ENCODE measurements around the gene STXBP2. TPM values are rescaled to one million over a fixed set of nuclear protein-coding genes. Genes with fewer than 3 reads are reported as not detected.
A peak's percentile ranks its signal among the peaks of the same experiment; 100 is the strongest.

STXBP2 gene
- polyA plus RNA-seq, 3 donors = 60.0 to 69.0 (median 61.0) TPM

DNA sequence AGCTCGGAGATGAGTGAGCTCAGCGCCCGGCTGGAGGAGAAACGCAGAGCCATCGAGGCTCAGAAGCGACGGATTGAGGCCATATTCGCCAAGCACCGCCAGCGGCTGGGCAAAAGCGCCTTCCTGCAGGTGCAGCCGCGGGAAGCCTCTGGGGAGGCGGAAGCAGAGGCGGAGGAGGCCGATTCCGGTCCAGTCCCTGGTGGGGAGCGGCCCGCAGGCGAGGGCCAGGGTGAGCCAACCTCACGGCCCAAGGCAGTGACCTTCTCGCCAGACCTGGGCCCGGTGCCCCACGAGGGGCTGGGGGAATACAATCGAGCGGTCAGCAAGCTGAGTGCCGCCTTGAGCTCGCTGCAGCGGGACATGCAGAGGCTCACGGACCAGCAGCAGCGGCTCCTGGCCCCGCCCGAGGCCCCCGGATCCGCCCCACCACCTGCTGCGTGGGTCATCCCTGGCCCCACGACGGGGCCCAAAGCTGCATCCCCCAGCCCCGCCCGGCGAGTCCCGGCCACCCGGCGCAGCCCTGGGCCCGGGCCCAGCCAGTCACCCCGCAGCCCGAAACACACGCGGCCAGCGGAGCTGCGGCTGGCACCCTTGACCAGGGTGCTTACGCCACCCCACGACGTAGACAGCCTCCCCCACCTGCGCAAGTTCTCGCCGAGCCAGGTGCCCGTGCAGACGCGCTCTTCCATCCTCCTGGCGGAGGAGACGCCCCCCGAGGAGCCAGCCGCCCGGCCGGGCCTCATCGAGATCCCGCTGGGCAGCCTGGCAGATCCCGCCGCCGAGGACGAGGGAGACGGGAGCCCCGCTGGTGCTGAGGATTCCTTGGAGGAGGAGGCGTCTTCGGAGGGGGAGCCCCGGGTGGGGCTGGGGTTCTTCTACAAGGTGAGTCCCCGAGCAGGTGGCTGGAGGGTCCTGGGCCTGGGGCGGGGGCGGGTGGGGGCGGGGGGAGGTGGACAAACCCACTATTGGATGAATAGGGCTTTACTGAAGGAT, 24.3 kb upstream of the STXBP2 start:
- DNase-seq (ENCODE audit: low read depth in 3 of 3, low spot score in 2 of 3) = no peak

DNA sequence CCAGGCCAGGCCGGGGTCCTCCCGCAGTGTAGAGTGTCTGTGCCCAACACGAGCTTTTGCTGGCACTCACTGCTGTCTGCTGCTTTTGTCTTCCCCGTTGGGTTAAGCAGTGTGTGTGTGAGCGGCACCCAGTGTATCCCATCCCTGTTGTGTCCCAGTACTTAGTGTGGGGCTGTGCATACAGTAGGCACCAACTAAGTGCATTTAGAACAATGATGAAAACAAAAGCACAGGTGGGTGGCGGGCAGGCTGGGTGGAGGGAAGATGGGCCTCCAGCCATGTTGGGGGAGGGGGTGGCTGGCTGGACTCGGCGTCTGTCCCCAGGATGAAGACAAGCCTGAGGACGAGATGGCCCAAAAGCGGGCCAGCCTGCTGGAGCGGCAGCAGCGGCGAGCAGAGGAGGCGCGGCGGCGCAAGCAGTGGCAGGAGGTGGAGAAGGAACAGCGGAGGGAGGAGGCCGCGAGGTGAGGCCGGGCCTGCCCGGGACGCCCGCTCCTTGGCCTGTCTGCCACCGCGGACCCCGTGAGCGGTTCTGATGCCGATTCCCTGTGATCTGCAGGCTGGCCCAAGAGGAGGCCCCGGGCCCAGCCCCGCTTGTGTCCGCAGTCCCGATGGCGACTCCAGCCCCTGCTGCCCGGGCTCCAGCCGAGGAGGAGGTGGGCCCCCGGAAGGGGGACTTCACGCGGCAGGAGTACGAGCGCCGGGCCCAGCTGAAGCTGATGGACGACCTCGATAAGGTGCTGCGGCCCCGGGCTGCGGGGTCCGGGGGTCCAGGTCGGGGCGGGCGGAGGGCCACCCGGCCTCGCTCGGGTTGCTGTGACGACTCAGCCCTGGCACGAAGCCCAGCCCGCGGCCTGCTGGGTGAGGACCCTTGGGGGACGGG, 21.8 kb upstream of the STXBP2 start:
- DNase-seq (ENCODE audit: low read depth in 3 of 3, low spot score in 2 of 3) = no peak

DNA sequence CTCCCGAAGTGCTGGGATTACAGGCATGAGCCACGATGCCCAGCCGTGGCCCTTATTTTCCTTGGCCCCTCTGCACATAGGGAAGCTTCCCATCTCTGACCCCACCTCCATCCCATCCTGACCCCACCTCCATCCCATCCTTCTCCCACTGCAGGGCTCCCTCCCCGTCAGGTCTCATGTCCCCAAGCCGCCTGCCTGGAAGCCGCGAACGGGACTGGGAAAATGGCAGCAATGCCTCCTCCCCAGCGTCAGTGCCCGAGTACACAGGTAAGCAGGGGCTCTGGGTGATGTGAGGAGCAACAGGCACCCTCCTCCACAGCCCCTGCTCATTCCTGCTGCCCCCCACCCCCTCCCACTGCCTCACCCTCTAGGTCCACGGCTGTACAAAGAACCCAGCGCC, 19.7 kb upstream of the STXBP2 start:
- DNase-seq (ENCODE audit: low read depth in 3 of 3, low spot score in 2 of 3) = no peak

DNA sequence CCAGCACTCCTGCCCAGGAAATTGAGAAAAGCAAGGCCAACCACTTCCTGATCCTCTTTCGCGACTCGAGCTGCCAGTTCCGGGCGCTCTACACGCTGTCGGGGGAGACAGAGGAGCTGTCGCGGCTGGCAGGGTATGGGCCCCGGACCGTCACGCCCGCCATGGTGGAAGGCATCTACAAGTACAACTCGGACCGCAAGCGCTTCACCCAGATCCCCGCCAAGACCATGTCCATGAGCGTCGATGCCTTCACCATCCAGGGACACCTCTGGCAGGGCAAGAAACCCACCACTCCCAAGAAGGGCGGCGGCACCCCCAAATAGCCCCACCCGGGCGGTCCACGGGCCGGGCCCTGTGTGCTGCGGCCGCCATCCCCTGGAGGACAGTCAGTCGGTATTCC, 19.2 kb upstream of the STXBP2 start:
- no peak for DNase-seq (ENCODE audit: low read depth in 3 of 3, low spot score in 2 of 3)

DNA sequence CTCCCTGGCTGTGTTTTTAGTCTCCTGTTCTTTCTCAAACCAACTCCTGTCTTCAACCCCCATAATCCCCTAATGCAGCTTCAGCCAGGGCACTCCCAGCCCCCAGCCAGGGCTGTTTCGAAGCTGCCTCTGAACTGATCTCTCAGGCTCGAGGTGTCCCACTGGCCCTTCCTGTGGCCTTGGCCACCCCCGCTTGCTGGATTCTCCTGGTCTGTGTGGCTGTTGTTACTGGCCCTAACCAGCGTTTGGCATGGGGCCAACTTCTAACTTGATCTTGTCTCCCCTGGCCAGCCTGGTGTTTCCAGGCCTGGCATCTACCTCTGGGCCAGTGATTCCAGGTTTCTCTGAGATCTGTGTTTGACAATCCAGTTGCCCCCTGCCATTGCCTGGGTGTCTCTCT, 18.6 kb upstream of the STXBP2 start:
- DNase-seq (ENCODE audit: low read depth in 3 of 3, low spot score in 2 of 3) = no peak

DNA sequence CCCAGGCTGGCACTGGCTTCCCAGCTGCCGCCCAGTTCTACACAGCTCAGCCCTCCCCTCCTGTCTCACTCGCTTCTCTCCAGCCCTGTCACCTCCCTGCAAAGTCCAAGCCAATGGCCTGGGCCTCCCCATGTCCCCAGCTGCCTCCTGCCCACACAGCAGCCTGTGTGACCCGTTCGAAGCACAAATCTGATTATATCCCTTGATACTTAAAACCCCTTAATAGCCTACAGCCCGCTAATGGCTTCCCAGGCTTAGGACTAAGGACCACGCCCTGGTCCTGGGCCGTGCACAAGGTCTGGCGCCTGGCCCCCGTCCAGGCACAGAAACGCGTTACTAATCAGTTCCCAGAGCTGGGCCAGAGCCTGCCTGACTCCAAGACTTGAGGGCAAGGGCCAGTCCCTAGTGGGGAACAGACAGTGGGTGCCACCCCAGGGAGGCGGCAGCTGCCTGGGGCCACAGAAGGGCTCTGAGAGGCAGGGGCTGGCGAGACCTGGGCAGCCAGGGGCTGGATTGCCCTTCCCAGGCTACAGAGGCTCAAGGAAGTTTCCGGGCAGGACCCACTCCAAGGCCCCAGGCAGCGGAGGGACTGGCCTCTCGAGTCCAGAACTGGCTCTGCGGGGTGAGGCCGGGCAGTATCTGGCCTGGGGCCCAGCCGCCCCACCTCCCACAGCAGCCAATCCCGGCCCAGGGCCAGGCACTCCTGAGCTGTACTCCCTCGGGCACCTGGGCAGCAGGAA, 18.0 kb upstream of the STXBP2 start:
- DNase-seq (ENCODE audit: low read depth in 3 of 3, low spot score in 2 of 3) = no peak

DNA sequence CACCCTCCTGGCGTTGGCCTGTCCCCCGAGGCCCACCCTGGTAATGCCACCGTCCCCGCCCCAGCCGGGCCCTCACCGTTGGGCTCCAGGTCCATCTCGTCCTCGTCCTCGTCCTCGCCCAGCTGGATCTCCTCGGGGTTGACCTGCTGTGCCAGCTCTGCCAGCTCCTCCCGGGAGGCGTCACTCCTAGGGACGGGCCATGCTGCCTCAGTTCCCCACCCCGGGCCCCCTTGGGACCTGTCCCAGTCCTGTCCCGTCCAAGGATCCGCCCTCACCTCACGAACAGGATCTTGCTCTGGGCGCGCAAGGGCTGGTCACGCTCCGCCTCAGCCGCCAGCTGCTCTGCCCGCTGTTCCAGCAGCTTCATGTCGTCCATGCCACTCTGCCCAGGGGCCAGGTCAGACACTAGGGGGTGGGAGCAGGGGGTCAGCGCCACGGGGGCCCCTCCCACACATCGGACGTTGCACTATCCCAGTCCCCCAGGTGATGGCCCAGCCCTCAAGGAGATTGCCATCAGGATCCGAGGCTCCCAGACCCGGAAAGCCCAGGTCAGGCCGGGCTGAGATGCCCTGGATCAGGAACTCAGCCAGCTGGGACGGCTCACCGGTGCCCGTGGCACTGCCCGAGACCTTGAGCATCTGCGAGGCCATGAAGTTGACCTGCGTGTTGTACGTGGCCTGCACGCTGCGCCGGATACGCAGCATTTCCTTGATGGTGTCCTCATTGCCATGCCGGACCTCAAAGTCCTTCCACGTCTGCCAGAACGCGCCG, 17.1 kb upstream of the STXBP2 start:
- no peak for DNase-seq (ENCODE audit: low read depth in 3 of 3, low spot score in 2 of 3)

DNA sequence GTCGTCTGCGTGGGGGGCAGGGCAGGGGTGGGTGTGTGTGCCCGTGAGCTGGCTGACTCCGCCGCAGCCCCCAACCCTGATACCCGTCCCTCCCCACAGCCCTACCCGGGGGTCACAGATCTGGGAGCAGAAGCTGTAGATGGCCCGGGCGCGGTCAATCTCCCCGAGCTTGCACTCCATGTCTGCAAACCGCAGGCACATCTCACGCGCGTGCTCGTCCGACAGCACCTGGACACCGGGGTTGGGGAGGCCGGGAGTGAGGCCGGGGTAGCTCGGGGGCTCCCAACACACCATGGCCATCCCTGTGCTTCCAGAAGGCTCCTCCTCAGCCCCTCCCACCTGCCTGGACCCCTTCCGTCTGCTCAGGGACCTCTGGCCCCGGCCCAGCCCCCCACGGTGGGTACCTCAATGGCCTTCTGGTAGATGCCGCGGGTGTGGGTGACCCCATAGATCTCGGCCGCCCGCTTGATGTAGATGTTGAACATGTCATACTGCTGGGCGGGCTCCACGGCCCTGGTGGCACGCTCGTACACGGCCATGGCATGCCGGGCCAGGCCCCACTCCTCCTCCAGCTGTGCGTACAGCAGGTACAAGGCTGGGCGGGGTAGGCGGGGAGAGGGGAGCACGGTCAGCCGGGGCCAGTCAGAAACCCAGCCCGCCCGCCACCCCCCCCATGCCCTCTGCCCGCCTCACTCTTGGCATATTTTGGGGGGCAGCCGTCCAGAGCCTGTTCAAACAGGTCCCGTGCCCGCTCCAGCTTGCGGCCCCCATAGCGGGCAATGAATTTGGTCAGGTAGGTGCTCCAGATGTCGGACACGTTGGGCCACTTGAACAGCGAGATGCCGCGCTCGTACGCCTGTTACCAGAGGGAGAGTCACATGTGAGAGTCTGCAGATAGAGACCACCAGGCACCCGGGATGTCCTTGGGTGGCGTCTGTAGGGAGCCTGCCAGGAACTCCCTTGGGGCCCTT, 16.2 kb upstream of the STXBP2 start:
- DNase-seq (ENCODE audit: low read depth in 3 of 3, low spot score in 2 of 3) = no peak

DNA sequence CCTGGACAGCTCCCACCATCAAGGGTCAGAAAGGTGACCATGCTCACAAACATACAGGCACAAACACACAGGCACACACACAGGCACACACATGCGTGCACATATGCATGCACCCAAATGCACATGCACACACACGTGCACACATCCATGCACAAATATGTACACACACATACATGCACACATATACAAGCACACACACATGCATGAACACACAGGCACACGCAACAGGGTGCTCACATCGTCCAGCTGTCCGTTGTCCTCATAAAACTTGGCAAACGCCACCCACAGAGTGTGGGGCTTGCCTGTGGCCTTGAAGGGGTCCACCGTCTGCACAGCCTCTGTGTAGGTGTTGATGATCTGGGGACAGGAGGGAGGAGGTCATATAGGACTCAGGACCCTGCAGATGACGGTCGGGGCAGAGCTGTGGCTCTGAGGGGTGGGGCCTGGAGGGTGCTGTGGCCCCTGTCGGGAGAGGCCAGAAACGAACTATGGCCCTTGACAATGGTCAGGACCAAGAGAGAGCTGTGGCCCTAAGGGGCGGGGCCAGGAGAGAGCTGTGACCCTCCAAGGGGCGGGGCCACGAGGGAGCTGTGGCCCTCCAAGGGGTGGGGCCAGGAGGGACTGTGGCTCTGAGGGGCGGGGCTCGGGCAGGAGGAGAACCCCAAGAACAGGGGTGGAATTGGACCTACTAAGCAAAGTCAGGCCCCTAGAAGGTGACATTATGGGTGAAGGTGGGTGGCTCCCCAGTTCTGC, 13.8 kb upstream of the STXBP2 start:
- DNase-seq (ENCODE audit: low read depth in 3 of 3, low spot score in 2 of 3) = no peak

DNA sequence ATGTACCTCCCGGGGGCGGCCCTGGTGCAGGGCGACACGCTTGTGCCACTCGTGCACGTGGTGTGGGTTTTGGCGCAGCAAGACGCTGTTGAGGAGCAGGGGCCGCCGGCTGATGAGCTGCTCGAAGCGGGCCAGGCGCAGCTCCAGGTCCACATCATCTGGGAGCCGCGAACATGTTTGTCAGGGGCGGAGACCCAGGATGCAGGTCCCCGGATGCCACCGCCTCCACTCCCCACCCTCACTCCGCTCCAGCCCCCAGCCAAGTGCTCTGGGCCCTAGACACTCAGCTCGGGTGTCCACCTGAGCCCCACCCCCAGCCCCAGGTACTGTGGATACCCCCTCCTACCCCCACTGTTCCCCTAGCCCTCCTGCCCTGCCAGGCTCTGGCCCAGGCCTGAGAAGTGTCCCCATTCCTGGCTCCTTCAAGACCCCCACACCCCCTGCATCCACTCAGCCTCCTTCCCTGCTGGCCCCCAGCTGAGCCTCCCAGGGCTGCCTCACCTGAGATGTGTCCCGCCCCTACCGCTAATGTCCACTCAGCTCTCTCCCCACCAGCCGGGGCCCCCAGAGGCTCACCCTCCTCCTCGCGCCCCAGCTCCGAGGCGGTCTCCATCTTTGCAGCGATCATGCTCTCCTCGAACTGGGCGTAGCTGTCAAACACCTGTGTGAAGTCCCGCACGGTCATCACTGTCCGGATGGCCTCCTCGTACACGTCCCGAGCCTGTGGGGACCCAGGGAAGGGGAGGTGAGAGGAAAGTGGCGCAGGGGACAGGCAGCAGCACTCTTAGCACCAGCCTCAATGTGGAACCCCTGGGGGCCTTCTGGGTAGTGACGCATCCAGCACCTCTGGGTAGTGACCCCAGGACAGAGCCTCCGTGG, 12.9 kb upstream of the STXBP2 start:
- no peak for DNase-seq (ENCODE audit: low read depth in 3 of 3, low spot score in 2 of 3)

DNA sequence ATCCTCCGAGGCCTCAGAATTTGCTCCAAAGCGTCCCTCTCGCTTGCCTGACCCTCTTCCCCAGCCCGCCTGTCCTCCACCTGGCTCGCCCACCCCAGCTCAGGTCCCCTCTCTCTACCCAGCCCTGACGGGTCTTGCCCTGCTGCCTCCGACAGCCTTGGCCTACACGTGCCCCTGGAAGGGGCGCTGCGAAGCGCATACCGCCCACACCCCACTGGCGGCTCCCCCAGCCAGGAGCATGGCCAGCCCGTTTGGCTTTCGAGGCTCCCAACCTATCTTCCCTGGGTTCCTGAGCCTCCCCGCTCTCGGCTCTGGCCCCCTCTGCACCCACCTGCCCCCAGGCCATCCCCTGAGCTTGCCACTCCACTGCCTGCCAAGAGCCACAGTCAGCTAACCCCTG, 12.1 kb upstream of the STXBP2 start:
- no peak for DNase-seq (ENCODE audit: low read depth in 3 of 3, low spot score in 2 of 3)

DNA sequence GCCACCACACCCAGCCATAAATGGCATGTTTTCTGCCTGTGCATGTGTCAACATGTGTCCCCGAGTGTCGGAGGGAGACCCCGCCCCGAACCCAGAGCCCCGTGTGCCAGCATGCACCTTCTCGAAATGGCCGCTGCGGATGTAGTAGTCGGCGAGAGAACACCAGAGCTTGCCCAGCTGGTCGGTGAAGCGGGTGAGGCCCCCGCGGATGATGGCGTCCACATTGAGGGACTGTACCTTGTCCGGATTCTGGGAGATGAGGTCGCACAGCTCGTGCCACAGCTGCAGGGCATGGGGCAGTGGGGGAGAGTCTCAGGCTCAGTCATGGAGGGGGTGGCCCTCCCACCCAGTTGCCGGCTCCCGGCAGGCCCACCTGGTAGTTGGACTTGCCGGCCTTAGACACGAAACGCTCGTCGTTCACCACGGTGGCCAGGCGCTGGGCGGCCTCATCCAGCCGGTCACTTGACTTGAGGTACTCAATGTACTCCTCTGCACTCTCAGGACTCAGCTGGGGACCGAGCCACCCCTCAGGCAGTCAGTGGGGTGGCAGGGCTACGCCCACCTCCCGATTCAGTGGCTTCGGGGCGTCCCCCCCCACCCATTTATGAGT, 11.0 kb upstream of the STXBP2 start:
- DNase-seq (ENCODE audit: low read depth in 3 of 3, low spot score in 2 of 3) = no peak

DNA sequence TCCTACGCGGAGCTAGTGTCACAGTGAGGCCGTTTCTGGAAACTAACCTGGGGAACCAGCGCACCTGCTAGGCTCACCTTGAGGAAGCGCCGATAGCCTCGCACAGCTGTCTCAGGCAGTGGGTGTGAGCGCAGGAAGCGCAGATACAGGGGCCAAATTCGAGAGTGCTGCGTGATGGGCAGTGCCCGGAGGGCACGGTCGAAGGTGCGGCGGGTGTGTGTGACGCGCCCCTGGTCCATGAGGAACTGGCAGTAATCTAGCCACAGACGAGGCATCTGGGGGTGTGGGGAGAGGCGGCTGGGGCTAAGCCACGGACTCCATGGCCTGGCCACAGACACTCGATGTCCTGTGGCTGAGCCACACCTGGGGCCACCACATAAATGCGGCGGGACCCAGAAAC, 9.7 kb upstream of the STXBP2 start:
- no peak for DNase-seq (ENCODE audit: low read depth in 3 of 3, low spot score in 2 of 3)

DNA sequence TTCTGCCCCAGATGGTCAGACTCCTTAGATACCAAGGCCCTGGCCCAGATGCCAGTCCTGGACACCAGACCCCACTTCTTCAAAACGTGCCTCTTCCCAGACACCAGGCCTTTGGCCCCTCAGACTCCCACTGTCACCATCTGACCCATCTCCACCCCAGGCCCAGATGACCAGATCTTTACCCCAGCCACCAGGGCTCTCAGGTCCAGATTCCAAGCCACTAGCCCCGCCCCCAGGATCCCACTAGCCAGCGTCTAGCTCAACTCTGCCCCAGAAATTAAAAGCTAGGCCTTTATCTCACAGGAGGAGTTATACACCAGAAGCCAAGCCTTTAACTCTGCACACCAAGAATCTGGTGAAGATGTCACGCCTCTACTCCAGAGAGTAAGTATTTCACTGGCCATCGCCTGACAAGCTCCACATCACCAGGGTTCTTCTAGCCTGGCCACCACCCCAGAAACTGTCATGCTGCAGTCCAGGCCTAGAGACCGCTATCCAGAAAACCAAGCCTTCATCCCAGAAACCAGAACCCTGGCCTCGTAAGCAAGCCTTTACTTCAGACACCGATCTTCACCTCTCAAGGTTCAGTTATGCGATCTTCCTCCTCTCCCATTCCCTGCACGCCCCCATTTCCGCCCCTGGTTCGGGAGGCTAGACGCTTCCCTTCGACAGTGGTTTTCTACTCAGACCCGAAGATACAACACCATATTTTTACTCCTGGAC, 8.2 kb upstream of the STXBP2 start:
- DNase-seq (ENCODE audit: low read depth in 3 of 3, low spot score in 2 of 3) = no peak

DNA sequence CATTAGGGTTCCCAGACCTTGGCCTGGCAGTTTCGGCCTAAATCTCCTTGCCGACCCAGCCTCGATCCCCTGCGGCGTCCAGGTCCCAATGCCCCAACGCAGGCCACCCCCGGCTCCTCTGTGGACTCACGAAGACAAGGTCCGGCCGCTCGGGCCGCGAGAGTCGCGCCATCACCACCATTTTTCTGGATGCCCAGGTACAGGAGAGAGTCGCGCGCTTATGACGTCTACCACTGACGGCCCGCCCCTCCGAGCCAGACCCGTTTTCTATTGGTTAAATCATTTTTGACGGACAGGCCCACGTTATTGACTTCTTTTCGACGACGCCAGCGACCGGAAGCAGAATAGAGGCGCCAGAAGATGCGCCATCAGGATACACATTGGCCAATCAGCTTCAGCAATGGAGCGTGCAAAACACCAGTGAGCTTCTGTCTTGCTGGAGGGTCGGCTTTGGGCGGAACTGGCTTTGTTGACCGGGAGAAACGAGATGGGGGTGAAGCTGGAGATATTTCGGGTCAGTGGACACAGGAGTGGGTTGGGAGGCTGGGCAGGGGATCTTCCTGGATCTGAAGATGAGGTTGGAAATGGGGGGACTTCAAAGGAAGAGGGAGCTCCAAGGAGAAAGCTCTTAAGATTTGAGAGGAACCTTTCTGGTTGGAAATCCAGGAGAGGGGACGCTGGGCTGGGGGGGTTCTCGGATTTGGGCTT, 7.4 kb upstream of the STXBP2 start, which contains the start of the genes PET100 and XAB2:
Gene PET100, plus strand, starts transcription at position 447 of the 708 bp plus-strand sequence. Its CDS starts 41 bp downstream, at position 488.
Gene XAB2, minus strand, starts transcription at position 199 of the 708 bp plus-strand sequence. Its CDS starts 18 bp downstream, at position 181.
- DNase-seq (ENCODE audit: low read depth in 3 of 3, low spot score in 2 of 3) = peak; percentile 97 to 98 (median 98)

All from right renal cortex interstitium (tissue), 3 donors.